AG09319 (cell line): ENCODE measurements around the gene PSD4.

Experiments
- DNase-seq: peaks from one replicate; pipeline ENCODE4 v3.0.0-alpha.2; 2010; ENCODE audit warnings: low read depth; ENCODE audit errors: extremely low read depth
- CTCF ChIP-seq: IDR thresholded peaks from 2 replicates; pipeline ENCODE4 v1.5.1; 2011; ENCODE audit warnings: low read depth, mild to moderate bottlenecking, inconsistent platforms, low read length, moderate library complexity

Gene PSD4

GRCh38 chr2:113173542-113174375, at the start of gene PSD4:
Gene PSD4, plus strand, starts transcription at chr2:113173971. Its CDS starts 8,486 bp downstream, at chr2:113182457.
- TF ChIP-seq CTCF, result no peak
- DNase-seq, result no peak

GRCh38 chr2:113124181-113124961, 49.4 kb upstream of the PSD4 start:
- DNase-seq, result no peak
- no peak for TF ChIP-seq CTCF

GRCh38 chr2:113124984-113125855, 48.6 kb upstream of the PSD4 start:
- TF ChIP-seq CTCF, result no peak
- no peak for DNase-seq

GRCh38 chr2:113126845-113127645, 46.7 kb upstream of the PSD4 start, which contains the start of gene IL1RN:
Gene IL1RN, plus strand, starts transcription at chr2:113127598. Its CDS starts 27 bp downstream, at chr2:113127625.
- no peak for TF ChIP-seq CTCF
- no peak for DNase-seq

GRCh38 chr2:113127646-113128570, 45.9 kb upstream of the PSD4 start:
- no peak for TF ChIP-seq CTCF
- DNase-seq, result no peak

- no peak for TF ChIP-seq CTCF
- no peak for DNase-seq
Measured at GRCh38 chr2:113129519-113130078, 44.2 kb upstream of the PSD4 start.
